ENCODE results near the gene PTPRM.

Gene PTPRM

DNA sequence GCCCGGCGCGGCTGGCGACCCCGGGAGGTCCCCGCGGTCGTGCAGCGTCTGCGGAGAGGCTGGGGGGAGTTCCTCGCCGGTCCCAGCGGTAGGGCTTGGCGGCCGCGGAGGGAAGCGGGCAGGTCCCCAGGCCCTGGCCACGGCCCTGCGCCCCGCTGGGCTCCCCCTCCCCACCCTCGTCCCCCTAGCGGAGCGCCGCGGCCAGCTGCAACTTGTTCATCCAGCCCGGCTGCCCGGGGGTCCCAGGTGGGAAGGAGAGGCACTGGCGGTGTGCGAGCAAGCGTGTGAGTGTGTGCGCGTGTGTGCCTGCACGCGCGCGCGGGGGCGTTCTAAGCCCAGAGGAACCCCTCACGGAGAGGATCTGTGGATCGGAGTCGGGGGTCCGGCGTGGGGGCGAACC is 1.3 kb downstream of the PTPRM start:
- no peak overlapping the region for H3K4me3 ChIP-seq (ENCODE audit: low read length)
- no peak for TF ChIP-seq CTCF (IDR thresholded peaks at IDR 0.05; ENCODE audit: low read depth, low read length, poor library complexity, severe bottlenecking)
- TF ChIP-seq EZH2phosphoT487 (IDR thresholded peaks at IDR 0.05; ENCODE audit: borderline replicate concordance, low read length) = no peak

DNA sequence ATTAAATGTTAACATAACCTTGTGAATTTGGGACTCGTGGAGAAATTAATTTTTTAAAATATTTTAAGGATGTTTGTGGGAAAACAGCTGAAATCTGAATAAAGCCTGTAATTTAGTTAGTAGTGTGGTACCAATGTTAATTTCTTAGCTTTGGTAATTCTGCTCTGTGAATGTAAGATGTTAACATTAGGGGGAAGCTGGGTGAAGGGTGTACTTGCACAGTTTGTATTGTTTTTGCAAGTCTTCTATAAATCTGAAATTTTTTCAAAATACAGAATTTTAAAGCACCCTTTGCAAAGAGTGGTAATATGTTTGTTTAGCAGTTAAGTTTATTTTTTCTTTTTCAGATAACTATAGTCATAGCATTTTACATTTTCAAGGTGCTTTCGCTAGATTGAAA is 4.5 kb downstream of the PTPRM start:
- no peaks in the 10 kb centered on the region for H3K79me2 ChIP-seq (ENCODE audit: control insufficient read depth, low read length)

More for the DNA sequence above, 1.3 kb downstream of the PTPRM start:
- H3F3A ChIP-seq (ENCODE audit: control insufficient read depth, insufficient read depth) = no peaks in the 10 kb centered on the region
- no peaks in the 10 kb centered on the region for H3K4me1 ChIP-seq (ENCODE audit: control insufficient read depth, low read length)
- no peaks in the 10 kb centered on the region for H3K27me3 ChIP-seq (ENCODE audit: control insufficient read depth, low read length)
- H4K20me1 ChIP-seq (ENCODE audit: control insufficient read depth, insufficient read depth, low read depth, low read length) = no peaks in the 10 kb centered on the region
- H3K9me2 ChIP-seq (replicated peaks; ENCODE audit: control insufficient read depth, low read length) = no peaks in the 10 kb centered on the region
- H3K79me2 ChIP-seq (ENCODE audit: control insufficient read depth, low read length) = no peaks in the 10 kb centered on the region
- H3K27ac ChIP-seq (ENCODE audit: low read depth, low read length) = no peak overlapping the region
- no peaks in the 10 kb centered on the region; the same call in 1 of the 2 replicates for H3K9me3 ChIP-seq (ENCODE audit: control insufficient read depth, insufficient read depth, low read length)
- H3K36me3 ChIP-seq (ENCODE audit: control insufficient read depth, low read length) = no peaks in the 10 kb centered on the region
- H3K4me2 ChIP-seq (ENCODE audit: low read length) = no peak overlapping the region

DNA sequence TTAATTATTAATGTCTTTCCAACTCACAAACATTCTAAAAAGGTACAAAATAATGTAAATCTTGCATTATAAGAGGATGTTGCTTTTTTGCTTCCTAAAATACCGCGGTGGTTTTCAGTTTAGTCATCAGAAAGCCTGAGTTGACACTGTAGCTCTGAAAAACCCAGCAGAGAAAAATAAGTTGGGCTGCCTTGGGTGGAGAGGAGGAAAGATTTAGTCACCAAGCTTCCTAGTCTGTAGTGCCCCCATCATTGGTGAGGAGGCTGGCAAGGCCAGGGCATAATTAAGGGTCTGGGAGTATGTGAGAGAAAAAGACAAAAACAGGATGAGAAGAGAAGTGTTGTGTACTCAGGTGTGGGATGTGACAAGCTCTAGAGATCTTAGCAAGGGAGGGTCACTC is 5.7 kb downstream of the PTPRM start:
- Histone ChIP-seq H3K9me2 (replicated peaks; ENCODE audit: control insufficient read depth, low read length) (no peaks in the 10 kb centered on the region), H3K36me3 (ENCODE audit: control insufficient read depth, low read length) (no peaks in the 10 kb centered on the region), H4K20me1 (ENCODE audit: control insufficient read depth, insufficient read depth, low read depth, low read length) (no peaks in the 10 kb centered on the region), H3K9me3 (ENCODE audit: control insufficient read depth, insufficient read depth, low read length) (no peaks in the 10 kb centered on the region; the same call in none of the 2 replicates), H3K27me3 (ENCODE audit: control insufficient read depth, low read length) (no peaks in the 10 kb centered on the region), H3F3A (ENCODE audit: control insufficient read depth, insufficient read depth) (no peaks in the 10 kb centered on the region), H3K4me1 (ENCODE audit: control insufficient read depth, low read length) (no peaks in the 10 kb centered on the region), H3K27ac (ENCODE audit: low read depth, low read length) (no peak overlapping the region), H3K4me3 (ENCODE audit: low read length) (no peak overlapping the region), H3K79me2 (ENCODE audit: control insufficient read depth, low read length) (no peaks in the 10 kb centered on the region), H3K4me2 (ENCODE audit: low read length) (no peak overlapping the region)
- no peak for TF ChIP-seq CTCF (IDR thresholded peaks at IDR 0.05; ENCODE audit: low read depth, low read length, poor library complexity, severe bottlenecking)
- TF ChIP-seq EZH2phosphoT487 (IDR thresholded peaks at IDR 0.05; ENCODE audit: borderline replicate concordance, low read length) = no peak

More for the DNA sequence above, 4.5 kb downstream of the PTPRM start:
- Histone ChIP-seq H3K36me3 (ENCODE audit: control insufficient read depth, low read length) (no peaks in the 10 kb centered on the region), H3K9me2 (replicated peaks; ENCODE audit: control insufficient read depth, low read length) (no peaks in the 10 kb centered on the region), H3K4me1 (ENCODE audit: control insufficient read depth, low read length) (no peaks in the 10 kb centered on the region), H3K9me3 (ENCODE audit: control insufficient read depth, insufficient read depth, low read length) (no peaks in the 10 kb centered on the region; the same call in none of the 2 replicates), H3K27me3 (ENCODE audit: control insufficient read depth, low read length) (no peaks in the 10 kb centered on the region), H3K4me3 (ENCODE audit: low read length) (no peak overlapping the region), H3K4me2 (ENCODE audit: low read length) (no peak overlapping the region), H3F3A (ENCODE audit: control insufficient read depth, insufficient read depth) (no peaks in the 10 kb centered on the region), H3K27ac (ENCODE audit: low read depth, low read length) (no peak overlapping the region), H4K20me1 (ENCODE audit: control insufficient read depth, insufficient read depth, low read depth, low read length) (no peaks in the 10 kb centered on the region)
- TF ChIP-seq CTCF (IDR thresholded peaks at IDR 0.05; ENCODE audit: low read depth, low read length, poor library complexity, severe bottlenecking) (no peak), EZH2phosphoT487 (IDR thresholded peaks at IDR 0.05; ENCODE audit: borderline replicate concordance, low read length) (no peak)
